GM18505 (cell line): Measurements from ENCODE around the gene MRPL1.

Experiments
- ATAC-seq: cut with Tn5 transposase; IDR thresholded peaks from one replicate; pipeline ENCODE4 v1.9.1; 2021; ENCODE audit not compliant: unreplicated experiment
- POLR2A ChIP-seq: IDR thresholded peaks from 4 replicates; pipeline ENCODE4 v1.6.1; 2011; ENCODE audit warnings: borderline replicate concordance; ENCODE audit not compliant: insufficient read depth, insufficient read length; ENCODE audit errors: extremely low read depth

MRPL1 gene

GRCh38 chr4:78002260-78002659 is 139.6 kb downstream of the MRPL1 start:
- no peak for ATAC-seq
- TF ChIP-seq POLR2A = no peak
